ENCODE measurements around the gene INVS.

Gene INVS

GRCh38 chr9:100167915-100168654 is 69.0 kb downstream of the INVS start:
- Histone ChIP-seq H3K27me3 (ENCODE audit: insufficient read depth, low read length, poor library complexity) (no peaks in the 10 kb centered on the region), H3K27ac (ENCODE audit: low read length) (no peak overlapping the region), H3K4me1 (ENCODE audit: insufficient read depth, low read length) (no peaks in the 10 kb centered on the region), H3K4me2 (ENCODE audit: insufficient read depth, low read length) (no peak overlapping the region), H2AFZ (ENCODE audit: low read depth, low read length) (no peak overlapping the region), H3K36me3 (ENCODE audit: insufficient read depth, low read length) (no peaks in the 10 kb centered on the region), H4K20me1 (ENCODE audit: insufficient read depth, low read length) (no peaks in the 10 kb centered on the region), H3K4me3 (ENCODE audit: low read depth in 1 of 2, low read length in 2 of 2) (no peak overlapping the region), H3K79me2 (ENCODE audit: insufficient read depth, low read length) (no peaks in the 10 kb centered on the region), H3K9ac (ENCODE audit: low read depth, low read length) (no peak overlapping the region), H3K9me3 (ENCODE audit: insufficient read depth, low read length, severe bottlenecking) (no peaks in the 10 kb centered on the region)
- DNase-seq (no peak), ATAC-seq (ENCODE audit: insufficient read depth, low read depth) (no peak)
- no peak for TF ChIP-seq EZH2 (IDR thresholded peaks at IDR 0.05; ENCODE audit: borderline replicate concordance, low read depth, low read length, severe bottlenecking)
- no peak for TF ChIP-seq CTCF (IDR thresholded peaks at IDR 0.05; ENCODE audit: borderline replicate concordance, extremely low read depth, low read length, poor library complexity, severe bottlenecking)

DNA sequence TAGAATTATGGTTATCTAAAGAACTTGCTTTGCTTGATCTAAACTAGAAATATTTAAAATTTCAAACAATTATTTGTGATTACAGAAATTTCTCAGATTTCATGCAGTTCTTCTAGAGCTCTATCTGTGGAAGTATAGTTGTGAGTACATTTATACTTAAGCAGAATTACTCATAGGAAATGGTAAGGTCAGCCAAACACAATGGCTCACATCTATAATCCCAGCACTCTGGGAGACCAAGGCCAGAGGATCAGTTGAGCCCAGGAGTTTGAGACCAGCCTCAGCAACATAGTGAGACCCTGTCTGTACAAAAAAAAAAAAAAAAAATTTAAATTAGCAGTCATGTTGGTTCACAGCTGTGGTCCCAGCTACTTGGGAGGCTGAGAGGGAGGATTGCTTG is 71.0 kb downstream of the INVS start:
- Histone ChIP-seq H2AFZ (ENCODE audit: low read depth, low read length) (no peak overlapping the region), H3K4me1 (ENCODE audit: insufficient read depth, low read length) (no peaks in the 10 kb centered on the region), H4K20me1 (ENCODE audit: insufficient read depth, low read length) (no peaks in the 10 kb centered on the region), H3K9ac (ENCODE audit: low read depth, low read length) (no peak overlapping the region), H3K9me3 (ENCODE audit: insufficient read depth, low read length, severe bottlenecking) (peaks cover 5% of the 10 kb centered on the region), H3K4me3 (ENCODE audit: low read depth in 1 of 2, low read length in 2 of 2) (no peak overlapping the region), H3K27ac (ENCODE audit: low read length) (no peak overlapping the region), H3K36me3 (ENCODE audit: insufficient read depth, low read length) (no peaks in the 10 kb centered on the region; the same call in 1 of the 2 replicates), H3K79me2 (ENCODE audit: insufficient read depth, low read length) (no peaks in the 10 kb centered on the region), H3K27me3 (ENCODE audit: insufficient read depth, low read length, poor library complexity) (no peaks in the 10 kb centered on the region), H3K4me2 (ENCODE audit: insufficient read depth, low read length) (no peak overlapping the region)
- no peak for ATAC-seq (ENCODE audit: insufficient read depth, low read depth)
- no peak for TF ChIP-seq EZH2 (IDR thresholded peaks at IDR 0.05; ENCODE audit: borderline replicate concordance, low read depth, low read length, severe bottlenecking)
- TF ChIP-seq CTCF (IDR thresholded peaks at IDR 0.05; ENCODE audit: borderline replicate concordance, extremely low read depth, low read length, poor library complexity, severe bottlenecking): no peak
- DNase-seq: no peak

DNA sequence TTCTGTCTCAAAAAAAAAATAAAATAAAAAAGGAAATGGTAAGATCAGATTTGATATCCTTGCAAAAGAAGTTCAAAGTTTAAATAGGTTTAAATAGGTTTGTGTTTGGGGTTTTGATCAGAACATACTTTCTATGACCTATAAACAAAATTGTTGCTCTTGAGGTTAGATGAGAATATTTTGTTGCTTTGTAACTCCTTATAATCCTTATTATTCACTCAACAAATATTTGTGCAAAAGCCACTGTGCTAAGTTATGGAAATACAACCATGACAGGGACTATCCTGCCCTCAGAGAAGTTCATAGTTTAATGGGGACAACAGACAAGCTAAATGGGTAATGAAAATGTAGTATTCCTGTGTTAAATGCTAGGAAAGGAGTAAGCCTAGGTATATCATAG is 71.5 kb downstream of the INVS start:
- Histone ChIP-seq H3K4me2 (ENCODE audit: insufficient read depth, low read length) (no peak overlapping the region), H3K27ac (ENCODE audit: low read length) (no peak overlapping the region), H4K20me1 (ENCODE audit: insufficient read depth, low read length) (no peaks in the 10 kb centered on the region), H2AFZ (ENCODE audit: low read depth, low read length) (no peak overlapping the region), H3K36me3 (ENCODE audit: insufficient read depth, low read length) (no peaks in the 10 kb centered on the region; the same call in 1 of the 2 replicates), H3K9me3 (ENCODE audit: insufficient read depth, low read length, severe bottlenecking) (peaks cover 5% of the 10 kb centered on the region), H3K27me3 (ENCODE audit: insufficient read depth, low read length, poor library complexity) (no peaks in the 10 kb centered on the region), H3K79me2 (ENCODE audit: insufficient read depth, low read length) (no peaks in the 10 kb centered on the region), H3K4me3 (ENCODE audit: low read depth in 1 of 2, low read length in 2 of 2) (no peak overlapping the region), H3K9ac (ENCODE audit: low read depth, low read length) (no peak overlapping the region), H3K4me1 (ENCODE audit: insufficient read depth, low read length) (no peaks in the 10 kb centered on the region)
- DNase-seq: no peak
- ATAC-seq (ENCODE audit: insufficient read depth, low read depth): no peak
- TF ChIP-seq CTCF (IDR thresholded peaks at IDR 0.05; ENCODE audit: borderline replicate concordance, extremely low read depth, low read length, poor library complexity, severe bottlenecking) (no peak), EZH2 (IDR thresholded peaks at IDR 0.05; ENCODE audit: borderline replicate concordance, low read depth, low read length, severe bottlenecking) (no peak)
